NOMO-1 treated with DMSO at 0.1 percent for 48 hours (cell line): Measurements from ENCODE around the gene ATP2A2.

Source experiments
- DNase-seq: peaks from one replicate; lab custom pipeline; 2025; ENCODE audit not compliant: unreplicated experiment; lab: John Stamatoyannopoulos, UW

ATP2A2 gene

GRCh38 chr12:110289044-110289710, 8.1 kb downstream of the ATP2A2 start:
- no peak for DNase-seq

GRCh38 chr12:110289711-110290078, 8.6 kb downstream of the ATP2A2 start:
- no peak for DNase-seq

- no peak for DNase-seq
Observed at GRCh38 chr12:110301065-110301806, 20.2 kb downstream of the ATP2A2 start.

GRCh38 chr12:110304061-110304551, 23.1 kb downstream of the ATP2A2 start:
- no peak for DNase-seq

GRCh38 chr12:110307372-110307771, 26.3 kb downstream of the ATP2A2 start:
- no peak for DNase-seq

GRCh38 chr12:110310763-110311162, 29.7 kb downstream of the ATP2A2 start:
- no peak for DNase-seq

- no peak for DNase-seq
Observed at GRCh38 chr12:110311903-110312302, 30.9 kb downstream of the ATP2A2 start.

GRCh38 chr12:110312581-110313360, 31.7 kb downstream of the ATP2A2 start:
- DNase-seq = peak; percentile 6

GRCh38 chr12:110314308-110314707, 33.3 kb downstream of the ATP2A2 start:
- peak; percentile 91 for DNase-seq

GRCh38 chr12:110316861-110317260, 35.8 kb downstream of the ATP2A2 start:
- DNase-seq = peak; percentile 89

GRCh38 chr12:110317911-110318310, 36.9 kb downstream of the ATP2A2 start:
- DNase-seq = no peak

GRCh38 chr12:110320550-110320949, 39.5 kb downstream of the ATP2A2 start:
- DNase-seq = no peak

GRCh38 chr12:110329710-110330109, 48.7 kb downstream of the ATP2A2 start:
- peak; percentile 4 for DNase-seq

GRCh38 chr12:110330124-110330523, 49.1 kb downstream of the ATP2A2 start:
- DNase-seq = no peak

GRCh38 chr12:110330544-110330943, 49.5 kb downstream of the ATP2A2 start:
- DNase-seq = peak; percentile 64

- no peak for DNase-seq
Observed at GRCh38 chr12:110333201-110333600, 52.2 kb downstream of the ATP2A2 start.

GRCh38 chr12:110335481-110336045, 54.5 kb downstream of the ATP2A2 start:
- DNase-seq = no peak

GRCh38 chr12:110337912-110338710, 57.1 kb downstream of the ATP2A2 start:
- DNase-seq = no peak

GRCh38 chr12:110338754-110339153, 57.7 kb downstream of the ATP2A2 start:
- DNase-seq = peak; percentile 11

GRCh38 chr12:110339184-110339952, 58.3 kb downstream of the ATP2A2 start:
- no peak for DNase-seq
